ENCODE data around the gene SMIM5. TPM values are rescaled to one million over a fixed set of nuclear protein-coding genes. Genes with fewer than 3 reads are reported as not detected.

Gene SMIM5
- total and polyA plus RNA-seq, 9 of the 15 experiments (the other 6 are each of a cell fraction or from before 2014, with no cell fraction given), result 0.08 TPM; not detected in 8

DNA sequence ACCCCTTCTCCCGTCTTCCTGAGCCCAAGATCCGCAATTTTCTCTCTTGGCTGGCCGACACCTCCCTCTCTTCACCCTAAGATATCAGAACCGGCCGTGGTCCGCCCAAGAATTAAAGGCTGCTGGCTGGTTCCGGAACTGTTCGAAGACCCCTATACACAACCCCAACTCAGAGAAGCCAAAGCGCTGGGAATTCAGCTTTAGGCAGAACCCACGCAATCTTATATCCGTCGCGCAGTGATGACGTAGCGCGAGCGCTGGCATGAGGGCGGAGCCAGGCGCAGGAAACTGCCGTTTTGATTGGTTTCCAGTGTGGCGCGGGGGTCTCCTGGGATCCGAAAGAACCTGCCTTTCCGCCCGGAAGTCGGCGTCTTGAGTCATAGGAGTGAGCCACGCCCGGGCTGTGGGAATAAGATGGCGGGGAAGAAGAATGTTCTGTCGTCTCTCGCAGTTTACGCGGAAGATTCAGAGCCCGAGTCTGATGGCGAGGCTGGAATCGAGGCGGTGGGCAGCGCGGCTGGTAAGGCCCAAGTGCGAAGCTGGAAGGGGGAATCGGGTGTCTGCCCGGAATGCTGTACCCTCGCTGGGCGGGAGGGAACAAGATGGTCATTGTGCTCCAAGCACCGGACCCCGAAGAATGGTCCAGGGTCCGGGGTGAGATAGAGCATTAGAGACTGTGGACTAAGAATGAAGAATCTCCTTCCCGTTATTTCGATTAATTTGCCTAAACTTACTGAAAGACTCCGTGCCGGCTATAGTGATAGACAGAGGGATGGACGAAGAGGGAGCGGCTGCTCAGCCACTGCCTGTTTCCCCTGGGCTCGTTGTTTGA is 33.9 kb downstream of the SMIM5 start, which contains the start of the genes RECQL5 and SAP30BP (continued):
- TF ChIP-seq, protein P1, sequence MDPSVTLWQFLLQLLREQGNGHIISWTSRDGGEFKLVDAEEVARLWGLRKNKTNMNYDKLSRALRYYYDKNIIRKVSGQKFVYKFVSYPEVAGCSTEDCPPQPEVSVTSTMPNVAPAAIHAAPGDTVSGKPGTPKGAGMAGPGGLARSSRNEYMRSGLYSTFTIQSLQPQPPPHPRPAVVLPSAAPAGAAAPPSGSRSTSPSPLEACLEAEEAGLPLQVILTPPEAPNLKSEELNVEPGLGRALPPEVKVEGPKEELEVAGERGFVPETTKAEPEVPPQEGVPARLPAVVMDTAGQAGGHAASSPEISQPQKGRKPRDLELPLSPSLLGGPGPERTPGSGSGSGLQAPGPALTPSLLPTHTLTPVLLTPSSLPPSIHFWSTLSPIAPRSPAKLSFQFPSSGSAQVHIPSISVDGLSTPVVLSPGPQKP (CRISPR knock-in tag; IDR thresholded peaks at IDR 0.05), result no peak
- TF ChIP-seq EHMT2 (IDR thresholded peaks at IDR 0.05), result no peak
- no peak for TF ChIP-seq SMARCE1 (IDR thresholded peaks at IDR 0.05)
- TF ChIP-seq, protein P2, sequence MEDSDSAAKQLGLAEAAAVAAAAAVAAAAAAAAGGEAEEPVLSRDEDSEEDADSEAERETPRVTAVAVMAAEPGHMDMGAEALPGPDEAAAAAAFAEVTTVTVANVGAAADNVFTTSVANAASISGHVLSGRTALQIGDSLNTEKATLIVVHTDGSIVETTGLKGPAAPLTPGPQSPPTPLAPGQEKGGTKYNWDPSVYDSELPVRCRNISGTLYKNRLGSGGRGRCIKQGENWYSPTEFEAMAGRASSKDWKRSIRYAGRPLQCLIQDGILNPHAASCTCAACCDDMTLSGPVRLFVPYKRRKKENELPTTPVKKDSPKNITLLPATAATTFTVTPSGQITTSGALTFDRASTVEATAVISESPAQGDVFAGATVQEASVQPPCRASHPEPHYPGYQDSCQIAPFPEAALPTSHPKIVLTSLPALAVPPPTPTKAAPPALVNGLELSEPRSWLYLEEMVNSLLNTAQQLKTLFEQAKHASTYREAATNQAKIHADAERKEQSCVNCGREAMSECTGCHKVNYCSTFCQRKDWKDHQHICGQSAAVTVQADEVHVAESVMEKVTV (CRISPR knock-in tag; IDR thresholded peaks at IDR 0.05), result no peak
- no peak for TF ChIP-seq IRF2 (CRISPR knock-in tag; IDR thresholded peaks at IDR 0.05)
- no peak for TF ChIP-seq ZNF77 (CRISPR knock-in tag; IDR thresholded peaks at IDR 0.05)
- TF ChIP-seq ZNF274 (IDR thresholded peaks at IDR 0.05; ENCODE audit: borderline replicate concordance, low read depth, low read length), result no peak
- no peak for TF ChIP-seq ZNF507 (tag; conservative IDR thresholded peaks at IDR 0.05)
- TF ChIP-seq, protein P3, sequence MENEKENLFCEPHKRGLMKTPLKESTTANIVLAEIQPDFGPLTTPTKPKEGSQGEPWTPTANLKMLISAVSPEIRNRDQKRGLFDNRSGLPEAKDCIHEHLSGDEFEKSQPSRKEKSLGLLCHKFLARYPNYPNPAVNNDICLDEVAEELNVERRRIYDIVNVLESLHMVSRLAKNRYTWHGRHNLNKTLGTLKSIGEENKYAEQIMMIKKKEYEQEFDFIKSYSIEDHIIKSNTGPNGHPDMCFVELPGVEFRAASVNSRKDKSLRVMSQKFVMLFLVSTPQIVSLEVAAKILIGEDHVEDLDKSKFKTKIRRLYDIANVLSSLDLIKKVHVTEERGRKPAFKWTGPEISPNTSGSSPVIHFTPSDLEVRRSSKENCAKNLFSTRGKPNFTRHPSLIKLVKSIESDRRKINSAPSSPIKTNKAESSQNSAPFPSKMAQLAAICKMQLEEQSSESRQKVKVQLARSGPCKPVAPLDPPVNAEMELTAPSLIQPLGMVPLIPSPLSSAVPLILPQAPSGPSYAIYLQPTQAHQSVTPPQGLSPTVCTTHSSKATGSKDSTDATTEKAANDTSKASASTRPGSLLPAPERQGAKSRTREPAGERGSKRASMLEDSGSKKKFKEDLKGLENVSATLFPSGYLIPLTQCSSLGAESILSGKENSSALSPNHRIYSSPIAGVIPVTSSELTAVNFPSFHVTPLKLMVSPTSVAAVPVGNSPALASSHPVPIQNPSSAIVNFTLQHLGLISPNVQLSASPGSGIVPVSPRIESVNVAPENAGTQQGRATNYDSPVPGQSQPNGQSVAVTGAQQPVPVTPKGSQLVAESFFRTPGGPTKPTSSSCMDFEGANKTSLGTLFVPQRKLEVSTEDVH (IDR thresholded peaks at IDR 0.05; ENCODE audit: low read depth, partially characterized antibody), result peak; percentile 94
- TF ChIP-seq, protein P4, sequence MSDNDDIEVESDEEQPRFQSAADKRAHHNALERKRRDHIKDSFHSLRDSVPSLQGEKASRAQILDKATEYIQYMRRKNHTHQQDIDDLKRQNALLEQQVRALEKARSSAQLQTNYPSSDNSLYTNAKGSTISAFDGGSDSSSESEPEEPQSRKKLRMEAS (CRISPR knock-in tag; IDR thresholded peaks at IDR 0.05), result peak; percentile 54; the same call in 1 of the 2 replicates
- TF ChIP-seq CBX5 (IDR thresholded peaks at IDR 0.05; ENCODE audit: borderline replicate concordance, low read depth), result no peak
- no peak for TF ChIP-seq CBFB (CRISPR knock-in tag; IDR thresholded peaks at IDR 0.05)
- TF ChIP-seq, protein P5, sequence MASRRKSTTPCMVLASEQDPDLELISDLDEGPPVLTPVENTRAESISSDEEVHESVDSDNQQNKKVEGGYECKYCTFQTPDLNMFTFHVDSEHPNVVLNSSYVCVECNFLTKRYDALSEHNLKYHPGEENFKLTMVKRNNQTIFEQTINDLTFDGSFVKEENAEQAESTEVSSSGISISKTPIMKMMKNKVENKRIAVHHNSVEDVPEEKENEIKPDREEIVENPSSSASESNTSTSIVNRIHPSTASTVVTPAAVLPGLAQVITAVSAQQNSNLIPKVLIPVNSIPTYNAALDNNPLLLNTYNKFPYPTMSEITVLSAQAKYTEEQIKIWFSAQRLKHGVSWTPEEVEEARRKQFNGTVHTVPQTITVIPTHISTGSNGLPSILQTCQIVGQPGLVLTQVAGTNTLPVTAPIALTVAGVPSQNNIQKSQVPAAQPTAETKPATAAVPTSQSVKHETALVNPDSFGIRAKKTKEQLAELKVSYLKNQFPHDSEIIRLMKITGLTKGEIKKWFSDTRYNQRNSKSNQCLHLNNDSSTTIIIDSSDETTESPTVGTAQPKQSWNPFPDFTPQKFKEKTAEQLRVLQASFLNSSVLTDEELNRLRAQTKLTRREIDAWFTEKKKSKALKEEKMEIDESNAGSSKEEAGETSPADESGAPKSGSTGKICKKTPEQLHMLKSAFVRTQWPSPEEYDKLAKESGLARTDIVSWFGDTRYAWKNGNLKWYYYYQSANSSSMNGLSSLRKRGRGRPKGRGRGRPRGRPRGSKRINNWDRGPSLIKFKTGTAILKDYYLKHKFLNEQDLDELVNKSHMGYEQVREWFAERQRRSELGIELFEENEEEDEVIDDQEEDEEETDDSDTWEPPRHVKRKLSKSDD (conservative IDR thresholded peaks at IDR 0.05; ENCODE audit: low read length), result 0 out of 2 replicates have a peak, but pooled peaks have one; percentile 48
- TF ChIP-seq, protein P6, sequence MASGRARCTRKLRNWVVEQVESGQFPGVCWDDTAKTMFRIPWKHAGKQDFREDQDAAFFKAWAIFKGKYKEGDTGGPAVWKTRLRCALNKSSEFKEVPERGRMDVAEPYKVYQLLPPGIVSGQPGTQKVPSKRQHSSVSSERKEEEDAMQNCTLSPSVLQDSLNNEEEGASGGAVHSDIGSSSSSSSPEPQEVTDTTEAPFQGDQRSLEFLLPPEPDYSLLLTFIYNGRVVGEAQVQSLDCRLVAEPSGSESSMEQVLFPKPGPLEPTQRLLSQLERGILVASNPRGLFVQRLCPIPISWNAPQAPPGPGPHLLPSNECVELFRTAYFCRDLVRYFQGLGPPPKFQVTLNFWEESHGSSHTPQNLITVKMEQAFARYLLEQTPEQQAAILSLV (tag; IDR thresholded peaks at IDR 0.05), result no peak
- TF ChIP-seq, protein P7, sequence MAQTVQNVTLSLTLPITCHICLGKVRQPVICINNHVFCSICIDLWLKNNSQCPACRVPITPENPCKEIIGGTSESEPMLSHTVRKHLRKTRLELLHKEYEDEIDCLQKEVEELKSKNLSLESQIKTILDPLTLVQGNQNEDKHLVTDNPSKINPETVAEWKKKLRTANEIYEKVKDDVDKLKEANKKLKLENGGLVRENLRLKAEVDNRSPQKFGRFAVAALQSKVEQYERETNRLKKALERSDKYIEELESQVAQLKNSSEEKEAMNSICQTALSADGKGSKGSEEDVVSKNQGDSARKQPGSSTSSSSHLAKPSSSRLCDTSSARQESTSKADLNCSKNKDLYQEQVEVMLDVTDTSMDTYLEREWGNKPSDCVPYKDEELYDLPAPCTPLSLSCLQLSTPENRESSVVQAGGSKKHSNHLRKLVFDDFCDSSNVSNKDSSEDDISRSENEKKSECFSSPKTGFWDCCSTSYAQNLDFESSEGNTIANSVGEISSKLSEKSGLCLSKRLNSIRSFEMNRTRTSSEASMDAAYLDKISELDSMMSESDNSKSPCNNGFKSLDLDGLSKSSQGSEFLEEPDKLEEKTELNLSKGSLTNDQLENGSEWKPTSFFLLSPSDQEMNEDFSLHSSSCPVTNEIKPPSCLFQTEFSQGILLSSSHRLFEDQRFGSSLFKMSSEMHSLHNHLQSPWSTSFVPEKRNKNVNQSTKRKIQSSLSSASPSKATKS (CRISPR knock-in tag; IDR thresholded peaks at IDR 0.05), result no peak
